Stimulated activated CD8-positive, alpha-beta memory T cell treated with anti-CD3 and anti-CD28 coated beads, Interleukin-4, amount 100 ng/mL, for 4 hours (primary cell): ENCODE measurements around the gene CCNL2.
"Not testable (repeated sequence)": the region's sequence is repeated elsewhere in the genome, so short reads cannot be mapped to it uniquely, and the experiment has no call there.

Source experiments
- DNase-seq, 2 donors: peaks; one replicate each; pipeline ENCODE4 v3.0.0-alpha.2; 2020; ENCODE audit warnings: low read depth in 2 of 2, low spot score in 1 of 2

Gene CCNL2

DNA sequence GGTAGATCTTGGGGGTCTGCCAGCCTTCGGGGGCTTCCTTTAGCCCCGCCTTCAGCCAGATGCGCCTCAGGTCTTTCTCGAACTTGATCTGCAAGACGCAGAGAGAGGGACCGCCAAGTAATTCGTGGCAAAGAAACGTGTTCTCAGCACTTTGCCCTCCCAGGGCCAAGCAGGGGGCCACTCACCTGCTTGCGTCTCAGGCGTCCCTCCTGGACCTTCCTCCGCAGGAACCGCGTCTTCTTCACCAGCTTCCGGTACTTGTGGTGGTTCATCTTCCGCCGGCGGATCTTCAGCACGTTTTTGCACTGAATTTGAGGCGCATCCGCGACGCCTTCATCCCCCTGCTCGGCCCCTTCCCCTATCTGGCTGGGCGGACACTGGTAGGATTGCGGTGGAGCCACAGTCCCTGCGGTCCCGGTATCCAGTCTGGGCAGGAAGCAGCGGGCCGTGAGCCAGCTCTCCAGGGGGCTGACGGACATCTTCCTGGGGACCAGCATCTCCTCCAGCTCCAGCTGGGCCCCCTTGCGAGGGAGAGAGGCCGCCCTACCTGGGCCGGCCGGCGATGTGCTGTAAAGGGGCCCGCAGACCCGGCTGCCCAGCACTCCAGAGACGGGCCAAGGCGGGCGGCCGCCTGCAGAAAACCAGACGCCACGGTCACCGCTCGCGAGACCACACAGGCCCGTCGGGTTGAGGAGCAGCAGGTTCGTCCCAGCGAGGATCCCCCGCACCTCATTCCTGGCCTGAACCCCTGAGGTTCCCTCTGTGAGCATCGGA, 25.1 kb downstream of the CCNL2 start:
- no peak for DNase-seq

DNA sequence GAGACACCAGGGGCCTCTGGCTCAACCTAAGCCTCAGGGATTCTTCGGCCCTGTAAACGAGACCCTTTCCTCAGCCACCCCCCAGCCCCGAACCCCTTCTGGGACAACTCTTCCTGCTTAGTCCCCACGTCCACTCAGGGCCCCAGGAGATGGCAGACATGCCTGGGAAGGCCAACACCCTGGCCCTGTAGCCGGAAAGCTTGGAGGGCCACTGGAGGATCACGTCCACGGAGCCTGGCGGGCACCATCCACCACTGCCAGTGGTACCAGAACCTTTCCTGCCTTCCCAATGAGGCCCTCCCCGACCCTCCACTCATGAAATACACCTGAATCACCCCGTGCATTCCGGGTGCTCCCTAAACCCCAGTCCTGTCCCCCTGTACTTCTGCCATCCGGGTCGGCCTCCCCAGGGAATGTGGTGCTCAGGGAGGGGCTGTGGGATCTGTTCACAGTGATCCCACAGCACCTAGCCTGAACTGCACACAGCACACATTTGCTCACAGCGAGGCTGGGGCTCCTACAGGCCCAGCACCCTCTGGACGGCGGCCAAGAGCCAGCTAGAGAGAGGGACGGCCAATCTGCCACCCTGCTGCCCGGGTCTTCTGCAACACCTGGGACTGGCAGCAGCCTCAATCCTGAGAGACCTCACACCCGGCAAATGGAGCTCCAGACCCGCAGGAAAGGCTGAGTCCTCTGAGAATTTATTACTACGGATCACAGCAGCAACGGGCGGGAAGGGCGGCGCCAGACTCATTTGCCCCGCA, 25.9 kb downstream of the CCNL2 start:
- DNase-seq, result no peak

DNA sequence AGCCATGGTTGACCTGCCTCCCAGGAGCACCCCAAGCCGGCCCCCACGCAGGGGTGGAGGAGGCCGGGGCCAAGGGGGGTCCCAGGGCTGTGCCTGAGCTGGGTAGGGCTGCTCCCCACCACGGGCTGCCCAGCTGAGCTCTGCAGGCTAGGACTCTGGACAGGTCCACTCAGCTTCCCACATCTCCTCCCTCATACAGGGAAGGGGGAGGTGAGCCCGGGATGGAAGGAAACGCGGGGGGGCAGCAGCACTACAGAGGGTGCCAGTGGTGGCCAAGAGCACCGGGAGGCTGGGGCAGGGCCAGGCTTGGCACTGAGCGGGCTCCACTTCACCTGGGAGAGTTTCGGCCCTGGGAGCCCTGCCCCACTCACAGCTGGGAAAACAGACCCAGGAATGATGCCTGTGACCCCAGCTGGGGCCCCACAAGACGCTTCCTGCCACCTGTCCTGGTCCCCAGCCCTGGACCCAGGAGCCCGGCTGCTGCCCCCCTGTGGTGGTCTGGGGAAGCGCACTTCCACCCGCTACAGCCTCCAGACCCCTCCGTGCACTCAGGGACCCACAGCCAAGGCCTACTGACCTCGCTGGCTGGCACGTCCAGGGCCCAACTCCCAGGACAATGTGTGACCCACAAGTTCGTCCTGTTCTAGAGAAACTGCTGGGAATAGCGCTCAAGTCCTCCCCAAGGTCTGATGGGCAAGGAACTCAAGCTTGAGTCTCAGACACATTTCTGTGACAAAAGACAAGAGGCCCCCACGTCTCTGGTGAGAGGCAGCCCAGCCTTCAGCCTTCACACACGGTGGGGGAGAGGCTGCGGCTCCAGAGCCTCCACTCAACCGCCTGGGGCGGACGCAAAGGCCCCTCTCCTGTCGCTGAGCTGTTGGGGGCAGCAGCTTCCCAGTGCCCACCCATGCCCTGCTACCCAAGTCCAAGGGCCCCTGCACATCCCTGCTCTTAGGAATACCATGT, 27.1 kb downstream of the CCNL2 start:
- DNase-seq, result peak; percentile 53 to 62

DNA sequence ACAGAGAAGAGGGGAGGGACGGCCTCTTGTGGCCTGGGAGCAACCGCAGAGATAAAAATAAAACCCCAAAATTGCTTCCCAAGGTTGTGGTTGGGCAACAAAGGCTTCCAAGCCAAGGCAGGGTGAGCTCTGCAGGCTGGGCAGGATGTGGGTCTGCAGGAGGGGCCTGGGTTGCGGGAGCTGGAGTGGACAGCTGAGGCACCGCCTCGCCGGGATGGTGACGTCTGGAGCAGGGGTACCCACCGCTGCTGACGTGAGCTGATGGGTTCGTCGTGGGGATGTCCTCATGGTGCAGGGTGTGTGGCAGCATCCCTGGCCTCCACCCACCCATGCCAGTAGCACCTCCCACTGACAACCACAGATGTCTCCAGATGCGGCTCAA, 27.8 kb downstream of the CCNL2 start:
- peak in 1 of 2 donors; percentile 19 for DNase-seq

DNA sequence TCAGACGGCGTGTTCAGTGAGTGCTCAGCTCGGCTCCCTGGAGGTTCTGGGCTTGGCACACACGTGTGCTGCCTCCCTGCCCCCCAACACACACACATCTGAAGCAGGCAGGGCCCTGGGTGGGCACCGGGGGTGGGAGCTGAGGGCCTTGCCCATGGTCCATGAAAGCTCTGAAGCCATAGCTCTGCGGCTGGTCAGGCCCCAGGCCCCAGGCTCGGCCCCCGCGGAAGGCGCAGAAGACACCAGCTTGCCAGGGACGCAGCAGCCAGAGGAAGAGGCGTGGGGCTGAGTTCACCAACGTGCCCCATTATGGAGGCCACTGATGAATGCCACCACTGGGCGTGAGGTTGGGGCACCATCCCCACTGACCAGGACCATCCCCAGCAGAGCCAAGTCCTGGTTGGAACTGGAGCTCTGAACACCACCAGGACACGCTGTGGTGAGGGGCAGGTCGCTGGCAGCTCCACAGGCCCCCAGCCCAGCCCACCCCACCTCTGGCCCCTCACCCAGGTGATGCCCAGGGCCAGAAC, 28.3 kb downstream of the CCNL2 start:
- no peak for DNase-seq

DNA sequence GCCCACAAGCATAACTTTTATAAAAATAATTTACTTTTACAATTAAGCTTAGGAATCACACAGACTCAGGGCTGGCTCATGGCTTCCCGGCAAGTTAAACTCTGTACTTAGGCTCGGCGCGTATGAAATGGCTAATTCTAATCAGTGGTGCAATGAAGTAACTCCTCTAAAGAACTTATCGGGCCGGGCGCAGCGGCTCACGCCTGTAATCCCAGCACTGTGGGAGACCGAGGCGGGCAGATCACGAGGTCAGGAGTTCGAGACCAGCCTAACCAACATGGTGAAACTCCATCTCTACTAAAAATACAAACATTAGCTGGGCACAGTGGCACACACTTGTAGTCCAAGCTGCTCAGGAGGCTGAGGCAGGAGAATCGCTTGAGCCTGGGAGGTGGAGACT, 29.0 kb downstream of the CCNL2 start:
- DNase-seq, result not testable (repeated sequence)

DNA sequence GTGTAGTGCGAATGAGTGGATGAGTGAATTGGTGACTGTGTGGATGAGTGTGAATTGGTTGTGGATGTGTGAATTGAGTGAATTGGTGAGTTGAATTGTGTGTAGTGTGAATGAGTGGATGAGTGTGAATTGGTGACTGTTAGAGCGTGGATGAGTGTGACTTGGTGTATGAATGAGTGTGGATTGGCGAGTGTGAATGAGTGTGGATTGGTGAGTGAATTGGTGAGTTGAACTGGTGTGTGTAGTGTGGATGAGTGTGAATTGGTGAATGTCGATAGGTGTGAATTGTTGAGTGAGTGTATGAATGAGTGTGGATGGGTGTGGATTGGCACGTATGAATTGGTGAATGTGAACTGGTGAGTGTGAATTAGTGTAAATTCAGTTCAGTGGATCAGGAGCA, 31.8 kb downstream of the CCNL2 start:
- DNase-seq, result no peak

DNA sequence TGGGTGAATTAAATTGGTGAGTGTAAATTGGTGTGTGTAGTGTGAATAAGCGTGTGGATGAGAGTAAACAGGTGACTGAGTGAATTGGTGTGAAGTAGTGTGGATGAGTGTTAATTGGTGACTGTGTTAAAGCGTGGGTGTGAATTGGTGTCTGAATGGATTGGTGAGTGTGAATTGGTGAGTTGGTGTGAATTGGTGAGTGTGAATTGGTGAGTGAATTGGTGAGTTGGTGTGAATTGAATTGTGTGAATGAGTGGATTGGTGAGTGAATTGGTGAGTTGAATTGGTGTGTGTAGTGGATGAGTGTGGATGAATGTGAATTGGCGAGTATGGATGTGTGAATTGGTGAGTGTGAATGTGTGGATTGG, 32.5 kb downstream of the CCNL2 start:
- no peak for DNase-seq

DNA sequence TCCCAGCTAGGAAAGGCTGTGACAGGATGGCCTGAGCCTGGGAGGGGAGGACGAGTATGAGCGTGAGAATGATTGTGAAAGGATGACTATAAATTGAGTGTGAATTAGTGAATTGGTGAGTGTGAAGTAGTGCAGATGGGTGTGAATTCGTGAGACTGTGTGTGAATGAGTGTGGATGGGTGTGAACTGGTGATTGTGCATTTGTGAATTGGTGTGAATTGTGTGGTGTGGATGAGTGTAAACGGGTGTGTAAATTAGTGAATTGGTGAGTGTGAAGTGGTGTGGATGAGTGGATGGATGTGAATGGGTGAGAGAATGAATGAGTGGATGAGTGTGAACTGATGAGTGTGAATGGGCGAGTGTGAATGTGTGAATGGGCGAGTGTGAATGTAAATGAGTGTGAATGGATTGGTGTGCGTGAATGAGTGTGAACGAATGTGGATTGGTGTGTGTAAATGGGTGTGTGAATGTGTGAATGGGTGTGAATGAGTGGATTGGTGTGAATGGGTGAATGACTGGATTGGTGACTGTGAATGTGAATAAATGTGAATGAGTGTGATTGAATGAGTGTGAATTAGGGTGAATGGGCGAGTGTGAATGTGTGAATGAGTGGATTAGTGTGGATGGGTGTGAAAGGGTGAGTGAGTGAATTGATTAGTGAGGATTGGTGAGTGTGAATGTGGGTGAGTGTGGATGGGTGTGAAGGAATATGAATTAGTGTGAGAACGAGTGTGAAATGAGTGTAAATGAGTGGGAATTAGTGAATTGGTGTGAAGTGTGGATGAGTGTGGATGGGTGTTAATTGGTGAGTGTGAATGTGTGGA, 33.0 kb downstream of the CCNL2 start:
- no peak for DNase-seq

DNA sequence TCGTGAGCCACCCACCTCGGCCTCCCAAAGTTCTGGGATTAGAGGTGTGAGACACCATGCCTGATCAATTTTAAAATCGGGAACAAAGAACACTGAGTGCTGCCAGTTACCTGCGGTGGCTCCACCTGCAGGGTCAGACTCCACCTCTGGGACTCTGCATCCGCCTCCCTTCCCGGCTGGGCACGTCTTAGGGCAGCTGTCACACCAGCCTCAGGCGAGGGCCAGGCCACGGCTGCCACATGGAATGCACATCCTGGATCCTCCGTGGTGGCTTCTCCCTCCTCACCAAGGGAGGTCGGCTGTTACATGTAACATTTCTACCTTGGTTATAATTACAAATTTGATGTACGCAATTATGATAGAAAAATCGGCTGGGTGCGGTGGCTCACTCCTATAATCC, 34.9 kb downstream of the CCNL2 start:
- no peak for DNase-seq

DNA sequence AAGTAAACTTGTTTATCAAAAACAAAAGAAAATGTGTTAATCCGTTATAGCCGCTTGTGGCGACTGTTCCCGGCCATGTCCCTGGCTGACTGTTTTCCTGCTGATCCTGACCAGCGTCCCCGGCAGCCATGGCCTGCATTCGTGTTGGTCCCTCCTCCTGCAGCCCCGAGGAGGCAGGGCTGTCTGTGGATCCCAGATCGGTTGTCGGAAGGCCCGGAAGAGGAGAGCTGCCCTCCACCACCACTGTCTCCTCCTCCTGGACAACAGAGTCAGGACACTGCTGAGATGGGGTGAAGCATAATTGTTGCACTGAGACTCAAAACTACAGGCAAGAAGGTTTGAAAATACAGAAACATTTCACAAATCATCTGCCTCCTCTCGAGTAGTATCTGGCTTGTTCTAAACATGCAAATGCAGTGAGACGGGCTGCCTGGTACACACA, 37.1 kb downstream of the CCNL2 start:
- no peak for DNase-seq

DNA sequence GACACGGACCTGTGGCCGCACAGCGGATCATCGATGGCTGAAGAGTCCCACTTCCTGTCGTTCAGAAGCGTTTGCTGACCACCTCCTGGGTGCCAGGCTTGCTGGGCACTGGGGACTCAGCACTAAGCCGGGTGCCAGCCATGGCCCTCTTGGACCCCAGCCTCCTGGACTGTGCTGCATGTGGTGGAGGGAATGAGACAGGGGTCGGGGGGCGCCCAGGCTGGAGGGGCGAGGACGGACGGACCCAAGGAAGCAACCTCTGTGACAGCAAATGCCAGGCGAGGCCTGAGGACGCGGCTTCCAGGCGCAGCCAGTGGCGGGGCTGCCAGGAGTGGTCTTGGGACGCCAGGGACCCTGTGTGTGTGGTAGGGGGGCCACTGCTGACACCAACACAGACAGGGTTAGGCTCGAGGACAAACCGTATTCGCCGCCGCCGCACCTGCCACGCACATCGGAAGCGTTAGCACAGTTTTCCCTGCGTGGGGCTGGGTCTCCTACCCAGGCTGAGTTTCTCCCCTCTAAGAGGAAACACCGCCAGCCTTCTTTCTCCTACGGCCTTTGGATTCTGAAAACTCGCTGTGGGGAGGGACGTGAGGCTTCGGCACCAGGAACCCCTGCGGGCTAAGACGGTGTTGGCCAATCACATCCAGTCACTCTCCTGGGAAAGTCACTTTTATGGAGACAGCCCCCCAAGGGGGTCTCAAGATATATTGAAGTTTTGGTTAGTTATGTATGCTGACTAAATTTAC, 37.7 kb downstream of the CCNL2 start:
- no peak for DNase-seq

DNA sequence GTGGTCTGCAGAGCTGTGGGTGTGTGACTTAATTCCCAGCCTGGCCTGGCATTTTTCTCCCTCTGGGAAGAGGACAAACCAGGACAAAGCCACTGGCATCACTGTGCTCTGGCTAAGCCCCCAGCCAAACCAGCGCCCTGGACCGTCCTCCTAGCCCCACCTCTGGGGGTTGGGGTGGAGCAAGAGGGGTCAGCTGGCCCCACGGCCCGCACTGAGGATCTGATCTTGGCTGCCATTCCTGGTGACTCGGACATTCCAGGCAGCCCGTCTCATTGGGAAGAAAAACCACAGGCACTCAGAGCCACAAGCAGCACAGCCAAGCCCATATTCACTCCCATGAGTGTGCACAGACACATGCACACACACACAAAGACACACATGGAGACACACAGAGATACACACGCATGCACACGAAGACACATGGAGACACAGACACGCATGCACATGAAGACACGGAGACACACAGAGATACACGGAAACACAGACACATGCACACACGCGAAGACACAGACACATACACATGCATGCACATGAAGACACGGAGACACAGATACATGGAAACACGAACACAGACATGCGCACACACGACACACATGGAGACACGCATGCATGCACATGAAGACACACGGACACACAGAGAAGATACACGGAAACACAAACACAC, 38.5 kb downstream of the CCNL2 start:
- DNase-seq, result no peak

DNA sequence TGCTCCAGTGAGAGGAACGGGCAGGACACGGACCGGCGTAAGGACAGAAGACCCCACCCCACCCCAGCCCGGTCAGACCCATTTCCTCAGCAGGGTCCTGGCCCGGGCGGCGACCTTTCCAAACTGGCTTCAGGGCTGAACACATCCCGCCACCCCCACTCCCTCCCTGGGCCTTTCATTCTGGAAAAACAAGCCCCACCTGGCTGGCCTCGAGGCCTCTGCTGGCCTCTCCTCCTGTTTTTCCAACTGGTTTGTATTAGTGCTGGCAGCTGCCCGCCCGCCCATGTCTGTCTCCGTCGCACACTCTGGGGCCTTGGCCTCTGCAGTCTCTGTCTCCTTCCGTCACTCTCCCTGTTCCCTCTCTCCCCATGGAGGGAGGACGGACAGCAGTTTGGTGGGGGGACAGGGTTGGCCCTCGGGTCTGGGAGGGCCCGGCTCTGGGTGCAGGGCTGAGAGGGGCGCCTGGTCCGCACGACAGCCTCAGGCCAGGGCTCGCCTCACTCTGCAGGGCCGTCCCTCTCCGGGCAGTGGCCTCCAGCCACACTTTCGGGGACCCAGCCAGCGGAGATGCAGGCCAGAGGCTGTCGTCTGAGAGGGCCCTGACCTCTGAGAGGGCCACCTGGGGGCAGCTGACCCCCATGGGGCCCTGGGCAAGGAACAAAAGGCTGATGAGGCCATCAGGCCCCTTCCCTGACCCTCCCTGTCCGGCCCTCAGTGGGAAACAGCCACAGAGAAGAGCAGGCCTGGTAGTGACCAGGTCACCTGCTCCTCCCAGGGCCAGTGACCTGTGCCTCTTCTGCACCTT, 39.3 kb downstream of the CCNL2 start:
- DNase-seq, result no peak

DNA sequence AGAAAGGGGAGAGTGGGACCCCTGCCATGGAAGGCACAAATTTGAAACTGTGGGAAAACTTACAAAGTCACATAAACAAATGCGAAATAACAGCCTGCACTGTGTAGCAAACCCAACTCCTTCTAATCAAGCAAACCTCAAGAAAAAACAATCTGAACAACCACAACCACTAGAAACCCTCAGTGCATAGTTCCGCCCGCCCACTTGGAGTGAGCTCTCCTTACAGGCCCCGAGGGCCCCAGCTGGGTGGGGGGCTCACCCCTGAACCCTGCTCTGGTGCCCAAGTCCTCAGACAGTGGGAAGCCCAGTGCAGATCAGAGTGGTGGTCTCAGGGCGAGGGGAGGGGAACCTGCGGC, 39.8 kb downstream of the CCNL2 start:
- DNase-seq, result no peak

DNA sequence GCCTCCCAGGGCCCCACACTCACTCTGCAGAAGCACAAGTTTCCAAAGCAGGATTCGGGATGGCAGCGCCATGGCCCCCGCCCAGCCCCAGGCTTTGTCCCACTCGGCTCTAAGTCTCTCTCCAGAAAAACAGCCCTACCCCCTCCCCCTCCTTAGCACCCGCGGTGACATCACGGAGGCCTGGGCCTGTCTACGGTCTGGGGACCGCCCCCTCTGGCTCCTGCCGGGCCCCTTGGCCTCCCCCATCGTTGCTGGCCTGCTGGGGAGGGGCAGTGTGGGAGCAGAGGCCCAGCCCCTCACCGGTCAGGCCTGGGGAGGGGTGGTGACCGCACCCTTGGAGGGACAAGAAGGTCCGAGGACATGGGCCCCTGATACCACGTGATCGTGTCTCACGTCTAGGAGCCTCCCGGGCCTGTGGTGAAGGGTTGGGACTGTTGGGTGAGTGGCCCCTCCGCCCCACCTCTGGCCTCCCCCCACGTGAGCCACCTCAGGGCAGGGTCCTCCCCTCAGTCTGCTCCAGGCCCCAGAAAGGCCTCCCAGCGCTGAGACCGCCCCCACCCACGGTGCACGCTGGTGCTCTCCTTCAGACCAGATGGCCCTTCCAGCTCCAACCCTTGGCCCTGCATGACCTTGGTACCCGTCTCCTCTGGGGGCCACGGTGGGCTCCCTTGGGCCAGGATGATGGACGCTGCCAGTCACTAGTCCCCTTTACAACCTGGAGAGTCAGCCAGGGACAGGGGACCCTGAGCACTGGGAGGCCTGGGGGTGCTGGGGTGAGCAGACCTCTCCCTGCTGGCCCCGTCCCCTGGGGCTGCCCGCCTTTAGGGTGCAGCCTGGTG, 40.5 kb downstream of the CCNL2 start, which contains the start of gene MXRA8:
TSS of gene MXRA8 (minus strand) at position 123 of the 839 bp plus-strand sequence. CDS start at position 72, 51 bp downstream.
- DNase-seq, result no peak

DNA sequence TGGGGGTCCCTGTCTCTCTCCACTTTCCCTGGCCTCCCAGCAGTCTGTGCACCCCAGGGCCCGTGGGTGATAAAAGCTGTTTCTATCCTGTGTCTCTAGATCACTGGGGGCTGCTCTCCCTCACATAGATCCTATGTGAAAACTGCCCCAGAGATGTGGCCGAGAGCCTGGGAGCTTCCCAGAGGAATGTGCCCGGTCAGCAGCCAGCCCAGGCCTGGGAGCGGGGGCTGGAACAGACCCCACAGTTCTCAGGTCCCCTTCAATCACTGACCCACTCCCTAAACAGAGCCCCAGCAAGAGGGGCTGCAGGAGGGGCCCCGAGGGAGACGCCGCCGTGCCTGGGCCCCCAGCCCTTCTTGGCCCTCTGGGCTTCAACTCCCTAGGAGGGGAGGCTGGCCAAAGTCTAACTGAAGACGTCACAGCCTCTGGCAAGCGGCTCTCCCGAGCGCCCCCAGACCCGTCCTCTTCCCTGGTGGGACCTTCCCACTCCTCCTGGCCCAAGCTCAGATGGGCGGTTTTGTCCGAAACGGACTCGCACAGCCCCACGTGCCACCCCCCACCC, 41.2 kb downstream of the CCNL2 start:
- DNase-seq, result no peak
